Hematopoietic multipotent progenitor cell treated with erythropoietin and hydrocortisone succinate and interleukin-3 and kit ligand, for 6 days (in vitro differentiated cells): Measurements from ENCODE around the gene MSI1.

Source experiments
- DNase-seq: peaks from one replicate; pipeline ENCODE4 v3.0.0-alpha.2; 2015

The MSI1 gene

GRCh38 chr12:120317224-120318105 lies 51.5 kb downstream of the MSI1 start:
- peak; percentile 100 for DNase-seq

GRCh38 chr12:120316798-120317223 lies 52.2 kb downstream of the MSI1 start:
- no peak for DNase-seq

- peak; percentile 27 for DNase-seq
These were observed 54.7 kb downstream of the MSI1 start for GRCh38 chr12:120314220-120314619.

GRCh38 chr12:120301962-120302815 lies 66.8 kb downstream of the MSI1 start, which contains the start of gene SIRT4:
Gene SIRT4 (plus strand): TSS chr12:120302321. CDS start chr12:120303562, 1,241 bp downstream.
- peak; percentile 99 for DNase-seq

GRCh38 chr12:120292661-120293531 lies 76.1 kb downstream of the MSI1 start, which contains the start of gene RNU4-1:
Gene RNU4-1 (minus strand): TSS chr12:120293237.
- DNase-seq = peak; percentile 97

GRCh38 chr12:120292411-120292660 lies 76.6 kb downstream of the MSI1 start:
- DNase-seq = no peak
